Stimulated activated CD4-positive, alpha-beta T cell treated with anti-CD3 and anti-CD28 coated beads, Interleukin-1b, Interleukin-23, amount 100 ng/mL, for 4 hours (primary cell): Measurements from ENCODE around the gene MCAM.

Experiments
- DNase-seq, 2 donors: peaks; one replicate each; pipeline ENCODE4 v3.0.0-alpha.2; 2020; ENCODE audit warnings: low read depth in 2 of 2

Gene MCAM

GRCh38 chr11:119344291-119345010, 27.5 kb upstream of the MCAM start:
- no peak for DNase-seq

DNA sequence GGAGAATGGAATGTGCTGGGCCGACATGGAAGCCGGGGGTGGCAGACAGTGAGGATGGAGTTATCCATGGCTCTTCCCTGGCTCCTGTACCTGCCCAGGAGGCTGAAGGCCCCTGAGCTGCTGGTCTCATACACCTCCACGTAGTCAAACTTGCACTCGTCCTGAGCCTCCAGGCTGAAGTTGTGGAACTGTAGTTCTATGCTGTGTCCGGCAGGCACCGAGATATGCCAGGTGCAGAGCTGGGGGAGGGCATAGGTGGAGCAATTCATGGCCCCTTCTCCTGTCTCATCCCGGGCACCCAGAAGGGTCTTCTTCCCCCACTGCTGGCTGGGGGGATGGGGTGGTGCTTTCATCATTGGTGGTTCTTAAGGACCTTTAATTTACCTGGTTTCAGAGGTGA, 26.8 kb upstream of the MCAM start:
- no peak for DNase-seq

DNA sequence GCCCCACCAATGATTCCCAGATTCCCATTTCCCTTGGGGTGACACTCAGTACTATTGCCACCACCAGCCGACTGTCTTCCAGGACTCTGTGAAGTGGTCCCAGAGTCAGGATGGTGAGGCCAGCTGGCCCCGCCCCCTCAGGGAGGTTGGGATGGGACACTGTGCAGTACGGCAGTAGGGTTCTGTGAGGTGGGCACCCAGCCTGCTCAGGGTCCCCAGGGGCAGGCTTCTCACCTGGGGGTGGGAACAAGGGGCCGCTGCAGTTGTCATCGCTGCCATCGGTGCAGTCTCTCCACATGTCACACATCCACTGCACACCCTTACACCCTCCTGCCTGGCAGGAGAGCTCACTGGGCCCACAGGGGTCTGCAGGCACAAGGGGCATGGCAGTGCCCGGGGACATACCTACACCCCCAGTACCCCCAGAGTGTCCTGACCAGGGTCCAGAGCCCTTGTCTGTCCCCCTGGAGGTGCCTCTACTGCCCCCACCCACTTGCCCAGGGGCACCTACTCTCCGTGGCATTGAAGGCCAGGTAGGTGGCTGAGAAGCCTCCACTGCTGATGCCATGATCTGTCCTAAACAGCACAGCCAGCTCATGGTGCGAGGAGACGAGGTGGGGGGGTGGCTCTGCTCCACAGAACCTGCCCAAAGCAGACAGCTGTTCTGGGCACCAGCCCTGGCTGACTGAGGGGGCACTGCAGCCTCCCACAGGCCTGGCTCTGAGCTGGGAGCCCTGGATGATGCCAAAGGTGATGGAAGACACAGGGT, 25.6 kb upstream of the MCAM start:
- no peak for DNase-seq

- DNase-seq: no peak
Measured at GRCh38 chr11:119342023-119342300, 25.0 kb upstream of the MCAM start.

- DNase-seq: no peak
Measured at GRCh38 chr11:119341222-119342022, 24.5 kb upstream of the MCAM start.

GRCh38 chr11:119340335-119341221, 23.6 kb upstream of the MCAM start, which contains the start of gene C1QTNF5:
Gene C1QTNF5 (minus strand): TSS chr11:119340883. CDS start chr11:119340397, 486 bp downstream.
- DNase-seq: no peak

GRCh38 chr11:119339589-119340334, 22.8 kb upstream of the MCAM start:
- peak in 1 of 2 donors; percentile 44 for DNase-seq

GRCh38 chr11:119338965-119339588, 22.1 kb upstream of the MCAM start:
- no peak for DNase-seq

DNA sequence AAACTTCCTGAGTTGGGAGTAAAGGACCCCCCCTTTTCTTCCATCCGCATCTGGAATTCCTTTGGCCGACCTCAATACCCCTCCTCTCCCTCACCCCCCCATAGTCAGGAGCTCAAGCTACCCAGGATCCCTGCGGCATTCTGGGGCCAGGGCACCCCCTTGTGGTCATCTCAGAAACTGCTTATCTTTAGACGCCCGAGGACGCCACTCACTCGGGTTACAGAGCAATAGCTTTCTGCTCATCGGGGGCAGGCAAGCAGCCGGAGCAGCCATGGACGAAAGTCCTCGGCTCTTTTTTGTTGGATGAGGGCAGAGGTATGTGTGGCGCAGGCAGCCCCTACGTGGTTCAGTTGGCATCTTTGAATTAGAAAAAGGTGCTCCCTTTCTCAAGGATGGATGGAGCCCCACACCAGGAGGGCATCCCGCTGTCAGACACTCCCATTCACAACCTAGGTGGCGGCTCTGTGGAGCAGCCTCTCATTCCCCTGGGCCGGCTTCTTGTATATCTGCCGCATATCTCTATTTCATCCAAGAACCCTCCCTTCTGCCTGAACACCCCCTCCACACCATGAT, 21.5 kb upstream of the MCAM start:
- DNase-seq: peak; percentile 56 to 61

DNA sequence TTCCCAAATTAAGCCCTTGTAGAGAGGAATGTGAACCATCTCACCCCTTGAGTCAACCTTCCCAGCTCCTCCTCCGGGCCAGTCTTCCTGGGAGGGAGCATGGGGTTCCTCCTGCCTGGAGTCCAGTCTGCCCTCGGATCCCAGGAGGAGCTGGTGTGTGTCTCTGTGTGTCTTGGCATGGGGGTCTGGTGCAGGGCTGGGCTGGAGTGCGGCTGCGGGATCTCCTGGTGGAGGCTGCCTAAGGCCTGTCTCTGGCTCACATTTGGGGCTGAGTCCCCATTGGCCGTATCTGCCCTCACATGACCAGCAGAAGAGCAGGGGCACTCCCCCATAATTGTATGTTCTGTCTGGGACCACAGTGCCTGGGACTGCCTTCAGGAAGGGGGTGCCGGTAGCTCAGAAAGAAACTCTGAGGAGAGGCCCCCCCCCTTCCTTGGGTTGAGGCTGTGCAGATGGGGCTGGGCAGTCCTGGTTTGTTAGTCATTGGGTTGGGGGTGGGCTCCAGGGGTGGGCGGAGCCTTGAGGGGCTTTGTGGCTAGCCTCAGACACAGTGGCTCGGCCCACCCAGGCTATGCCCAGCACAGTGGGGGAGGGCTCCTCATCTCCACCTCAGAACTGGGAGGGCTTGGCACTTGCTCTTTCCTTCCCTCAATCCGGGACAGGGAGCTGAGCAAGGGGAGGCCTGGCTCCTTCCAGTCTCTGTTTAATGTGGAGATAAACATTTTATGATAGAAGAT, 20.8 kb upstream of the MCAM start:
- DNase-seq: no peak

DNA sequence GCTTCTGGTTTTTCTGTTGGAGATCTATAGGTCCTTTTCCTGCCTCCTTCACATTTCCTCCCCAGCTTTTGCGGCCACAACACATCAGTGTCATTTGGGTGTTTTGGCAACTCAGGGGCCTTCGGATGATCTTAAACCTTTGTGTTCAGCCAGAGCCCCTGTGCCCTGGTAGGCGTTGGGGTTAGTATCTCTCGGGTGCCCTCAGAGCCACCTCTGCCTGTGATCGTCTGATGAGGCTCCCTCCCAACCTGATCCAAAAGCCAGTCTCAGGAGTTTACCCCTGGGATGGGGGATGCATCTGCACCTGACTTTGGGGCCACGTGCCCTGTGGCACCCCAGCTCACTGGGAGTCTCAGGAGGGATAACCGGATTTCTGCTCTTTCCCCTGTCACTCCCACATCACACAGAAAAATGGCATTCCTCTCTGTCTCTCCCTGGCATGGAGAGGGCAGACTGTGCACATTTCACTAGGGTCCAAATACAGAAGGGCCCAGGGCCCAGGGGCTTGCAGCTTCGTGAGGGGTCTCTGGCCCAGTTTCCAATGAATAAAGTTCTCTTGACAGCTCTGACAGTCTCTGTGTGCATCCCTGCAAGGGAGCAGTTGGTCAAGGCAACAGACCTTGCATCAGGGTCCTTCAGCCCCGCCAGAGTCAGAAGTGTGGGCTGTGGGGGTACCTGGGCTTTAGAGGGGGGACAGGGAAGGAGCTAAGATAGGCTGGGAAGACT, 20.0 kb upstream of the MCAM start:
- DNase-seq: no peak

DNA sequence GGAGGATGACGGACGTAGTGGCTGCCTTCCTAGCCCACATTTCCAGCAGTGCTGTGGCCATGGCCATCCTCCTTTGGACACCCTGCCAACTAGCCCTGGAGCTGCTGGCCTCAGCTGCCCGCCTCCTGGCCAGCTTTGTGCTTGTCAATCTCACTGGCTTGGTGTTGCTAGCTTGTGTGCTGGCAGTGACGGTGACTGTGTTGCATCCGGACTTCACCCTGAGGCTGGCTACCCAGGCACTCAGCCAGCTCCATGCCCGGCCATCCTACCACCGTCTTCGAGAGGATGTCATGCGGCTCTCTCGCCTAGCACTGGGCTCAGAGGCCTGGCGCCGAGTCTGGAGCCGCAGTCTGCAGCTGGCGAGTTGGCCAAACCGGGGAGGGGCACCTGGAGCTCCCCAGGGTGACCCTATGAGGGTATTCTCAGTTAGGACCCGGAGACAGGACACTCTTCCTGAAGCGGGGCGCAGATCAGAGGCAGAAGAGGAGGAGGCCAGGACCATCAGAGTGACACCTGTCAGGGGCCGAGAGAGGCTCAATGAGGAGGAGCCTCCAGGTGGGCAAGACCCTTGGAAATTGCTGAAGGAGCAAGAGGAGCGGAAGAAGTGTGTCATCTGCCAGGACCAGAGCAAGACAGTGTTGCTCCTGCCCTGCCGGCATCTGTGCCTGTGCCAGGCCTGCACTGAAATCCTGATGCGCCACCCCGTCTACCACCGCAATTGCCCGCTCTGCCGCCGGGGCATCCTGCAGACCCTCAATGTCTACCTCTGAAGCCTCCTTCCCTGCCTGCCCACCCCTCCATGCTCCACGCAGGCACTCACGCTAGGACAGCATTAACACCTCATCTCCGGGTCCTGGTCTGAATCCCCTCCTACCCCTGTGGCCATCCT, 19.0 kb upstream of the MCAM start:
- no peak for DNase-seq

DNA sequence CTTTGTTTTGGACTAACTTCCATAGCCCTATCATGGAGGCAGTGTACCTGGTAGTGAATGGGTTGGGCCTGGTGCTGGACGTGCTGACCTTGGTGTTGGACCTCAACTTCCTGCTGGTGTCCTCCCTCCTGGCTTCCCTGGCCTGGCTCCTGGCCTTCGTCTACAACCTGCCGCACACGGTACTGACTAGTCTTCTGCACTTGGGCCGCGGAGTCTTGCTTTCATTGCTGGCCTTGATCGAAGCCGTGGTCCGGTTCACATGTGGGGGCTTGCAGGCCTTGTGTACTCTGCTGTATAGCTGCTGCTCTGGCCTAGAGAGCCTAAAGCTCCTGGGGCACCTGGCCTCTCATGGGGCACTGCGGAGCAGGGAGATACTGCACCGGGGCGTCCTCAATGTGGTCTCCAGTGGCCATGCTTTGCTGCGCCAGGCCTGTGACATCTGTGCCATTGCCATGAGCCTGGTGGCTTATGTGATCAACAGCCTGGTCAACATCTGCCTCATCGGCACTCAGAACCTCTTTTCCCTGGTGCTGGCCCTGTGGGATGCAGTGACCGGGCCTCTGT, 18.2 kb upstream of the MCAM start:
- no peak for DNase-seq

DNA sequence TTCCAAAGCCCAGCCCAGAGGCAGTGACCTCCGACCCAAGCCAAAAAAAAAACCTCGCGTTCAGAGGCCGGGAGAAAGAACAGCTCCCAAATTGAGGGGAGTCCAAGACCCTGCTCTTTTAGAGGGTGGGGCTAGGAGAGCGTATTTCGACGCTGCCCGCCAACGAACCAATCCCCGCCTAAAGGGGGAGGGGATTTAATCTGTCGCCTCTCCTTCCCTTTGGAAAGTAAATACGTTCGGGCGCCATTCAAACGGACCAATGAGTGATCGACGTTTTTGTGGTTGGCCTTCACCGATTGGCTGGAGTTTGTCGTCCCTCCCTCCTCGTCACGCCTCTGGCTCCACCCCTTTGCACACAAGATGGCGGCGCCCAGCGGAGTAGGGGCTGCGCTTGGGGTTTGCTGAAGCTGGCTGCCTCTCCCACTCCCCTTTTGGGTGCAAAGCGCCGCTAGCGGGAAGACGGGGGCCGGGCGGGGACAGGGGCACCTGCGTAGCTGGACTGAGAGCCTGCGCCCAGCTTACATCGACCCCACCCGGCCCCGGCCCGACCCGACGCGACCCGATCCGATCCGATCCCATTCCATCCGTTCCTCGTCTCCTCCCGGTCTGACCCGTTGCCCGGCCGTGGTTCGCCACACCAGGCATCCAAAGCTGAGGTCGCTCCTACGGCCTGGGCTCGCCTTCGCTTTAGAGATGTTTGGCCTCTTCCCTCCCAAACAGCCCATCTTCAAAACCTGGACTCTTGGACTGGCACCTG, 17.4 kb upstream of the MCAM start, which contains the start of gene RNF26:
Gene RNF26 (plus strand): TSS at position 354 of the 757 bp plus-strand sequence. CDS start 596 bp downstream, outside the sequence.
- peak; percentile 84 to 90 for DNase-seq

DNA sequence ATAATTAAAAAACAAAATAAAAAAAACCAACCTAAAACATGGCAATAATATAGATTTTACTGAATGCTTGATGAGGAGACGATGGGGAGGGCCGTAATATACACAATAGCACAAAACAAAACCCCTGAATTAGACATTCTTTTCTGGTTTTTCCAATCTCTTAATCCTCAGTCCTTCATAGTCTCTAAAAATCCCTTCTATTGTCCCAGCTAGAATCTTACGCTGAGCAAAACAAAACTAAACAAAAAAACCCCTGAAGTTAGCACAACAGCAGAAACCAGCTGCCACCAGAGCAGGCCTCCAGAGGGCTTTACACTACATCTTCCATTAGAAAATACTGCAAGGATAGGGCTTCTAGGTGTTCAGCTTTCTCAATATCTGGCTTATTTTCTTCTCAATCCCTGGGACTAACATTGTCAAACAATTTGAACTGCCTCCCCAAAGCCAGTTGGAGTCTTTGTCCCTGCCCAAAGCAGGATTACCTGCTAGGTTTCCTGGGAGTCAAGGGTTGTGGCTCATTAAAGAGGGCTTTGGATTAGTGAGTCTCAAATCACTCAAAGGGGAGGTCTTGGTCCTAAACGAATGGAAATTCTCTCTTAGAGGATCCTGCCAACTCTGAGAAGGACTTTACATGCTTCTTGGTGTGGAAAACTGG, 15.3 kb upstream of the MCAM start:
- no peak for DNase-seq

GRCh38 chr11:119330237-119330636, 13.3 kb upstream of the MCAM start:
- DNase-seq: no peak
